Omental fat pad (tissue), 4 donors: ENCODE data around the gene FAIM2. TPM values are rescaled to one million over a fixed set of nuclear protein-coding genes. Genes with fewer than 3 reads are reported as not detected.
A peak's percentile ranks its signal among the peaks of the same experiment; 100 is the strongest.
"Not testable (repeated sequence)": the region's sequence is repeated elsewhere in the genome, so short reads cannot be mapped to it uniquely, and the experiment has no call there.

Experiments used
- ATAC-seq: fragments of 150-250 bp; one replicate; pipeline ENCODE4 v1.9.1; 2016; ENCODE audit warnings: mild to moderate bottlenecking, moderate library complexity; ENCODE audit not compliant: low FRiP score
- DNase-seq: peaks from one replicate; pipeline ENCODE4 v3.0.0-alpha.2; 2019; ENCODE audit warnings: low spot score
- total RNA-seq, 4 donors: library from RNA; depleted of rRNA; stranded (reverse); fragments of >200 nt; gene quantifications; one replicate each; pipeline ENCODE4 v1.1.0, GENCODE V29; 2016
- TF ChIP-seq, protein P1 (sequence below), 3 donors: fragments of 450-650 bp; IDR thresholded peaks; one replicate each; pipeline ENCODE4 v1.5.1; 2016 to 2017; ENCODE audit warnings: antibody characterized with exemption in 3 of 3, mild to moderate bottlenecking in 3 of 3, moderate library complexity in 2 of 3

The FAIM2 gene
- total RNA-seq, 4 donors from 2014 or later = 0.36 to 6.1 (median 3.1) TPM

DNA sequence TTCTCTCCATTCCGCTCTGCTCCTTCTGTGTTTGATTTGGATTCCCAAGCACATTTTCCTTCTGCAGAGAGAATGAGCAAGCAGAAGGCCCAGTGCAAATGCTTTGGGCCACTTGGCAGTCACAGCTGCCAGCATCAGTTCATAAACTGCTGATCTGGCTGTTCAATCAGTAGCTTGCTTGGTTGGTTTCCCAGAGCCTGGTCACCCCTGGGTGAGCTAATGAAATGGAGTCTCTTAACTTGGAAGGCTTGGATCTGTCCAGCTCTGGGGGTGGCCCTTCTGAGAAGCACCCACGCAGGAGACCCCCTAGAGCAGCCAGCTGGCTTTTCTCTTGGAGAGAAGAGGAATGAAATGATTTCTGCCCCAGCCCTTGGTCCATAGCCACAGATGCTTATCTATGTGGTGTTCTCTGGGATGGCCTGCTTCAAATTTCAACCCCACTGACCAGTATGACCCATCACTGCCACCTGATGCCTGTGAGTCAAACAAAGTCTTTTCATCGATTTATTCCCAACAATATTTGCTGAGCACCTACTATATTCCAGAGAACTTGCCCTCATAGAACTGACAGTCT lies 30.3 kb downstream of the FAIM2 start:
- ATAC-seq (no peak), DNase-seq (no peak)

DNA sequence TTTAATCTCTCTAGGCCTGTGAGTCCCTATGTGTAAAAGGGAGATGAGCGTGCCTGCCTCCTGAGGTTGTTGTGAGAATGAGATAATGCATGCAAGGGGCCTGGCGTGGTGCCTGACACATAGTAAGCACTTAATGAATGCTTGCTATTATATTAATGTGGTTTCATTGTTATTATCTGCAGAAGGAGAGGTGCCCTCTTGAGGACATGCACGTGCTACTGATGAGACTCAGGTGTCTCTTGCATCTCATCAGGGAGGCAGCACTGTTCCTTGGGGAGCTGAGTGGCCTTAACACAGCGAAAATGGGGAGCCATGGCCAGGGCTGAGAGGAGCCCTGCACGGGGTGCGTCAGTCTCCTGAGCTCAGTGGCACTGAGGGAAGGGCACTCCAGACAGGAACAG lies 30.9 kb downstream of the FAIM2 start:
- DNase-seq = no peak
- TF ChIP-seq, protein P1, sequence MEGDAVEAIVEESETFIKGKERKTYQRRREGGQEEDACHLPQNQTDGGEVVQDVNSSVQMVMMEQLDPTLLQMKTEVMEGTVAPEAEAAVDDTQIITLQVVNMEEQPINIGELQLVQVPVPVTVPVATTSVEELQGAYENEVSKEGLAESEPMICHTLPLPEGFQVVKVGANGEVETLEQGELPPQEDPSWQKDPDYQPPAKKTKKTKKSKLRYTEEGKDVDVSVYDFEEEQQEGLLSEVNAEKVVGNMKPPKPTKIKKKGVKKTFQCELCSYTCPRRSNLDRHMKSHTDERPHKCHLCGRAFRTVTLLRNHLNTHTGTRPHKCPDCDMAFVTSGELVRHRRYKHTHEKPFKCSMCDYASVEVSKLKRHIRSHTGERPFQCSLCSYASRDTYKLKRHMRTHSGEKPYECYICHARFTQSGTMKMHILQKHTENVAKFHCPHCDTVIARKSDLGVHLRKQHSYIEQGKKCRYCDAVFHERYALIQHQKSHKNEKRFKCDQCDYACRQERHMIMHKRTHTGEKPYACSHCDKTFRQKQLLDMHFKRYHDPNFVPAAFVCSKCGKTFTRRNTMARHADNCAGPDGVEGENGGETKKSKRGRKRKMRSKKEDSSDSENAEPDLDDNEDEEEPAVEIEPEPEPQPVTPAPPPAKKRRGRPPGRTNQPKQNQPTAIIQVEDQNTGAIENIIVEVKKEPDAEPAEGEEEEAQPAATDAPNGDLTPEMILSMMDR (IDR thresholded peaks at IDR 0.05) = no peak
- no peak for ATAC-seq

More for the DNA sequence above, 30.3 kb downstream of the FAIM2 start:
- TF ChIP-seq, protein P1 (IDR thresholded peaks at IDR 0.05) = no peak

DNA sequence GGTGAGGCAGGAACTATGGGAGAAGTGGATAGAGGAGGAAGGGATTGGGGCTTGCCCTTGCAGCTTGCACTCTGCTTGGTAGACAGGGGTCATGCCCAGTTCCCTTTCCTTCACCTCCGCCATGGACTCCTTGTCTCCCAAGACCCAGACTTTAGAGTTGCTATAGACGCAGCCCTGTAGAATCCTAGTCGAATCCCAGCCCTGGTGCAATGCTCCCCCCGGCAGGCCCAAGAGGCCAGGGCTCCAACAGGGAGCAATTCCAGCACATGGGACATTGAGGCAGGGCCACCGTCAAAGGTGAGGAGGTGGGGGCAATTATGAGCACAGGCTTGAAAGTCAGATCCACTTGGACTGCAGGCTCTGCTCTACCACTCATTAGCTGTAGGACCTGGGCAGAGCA lies 31.3 kb downstream of the FAIM2 start:
- ATAC-seq = no peak
- no peak for DNase-seq
- TF ChIP-seq, protein P1 (IDR thresholded peaks at IDR 0.05) = no peak

DNA sequence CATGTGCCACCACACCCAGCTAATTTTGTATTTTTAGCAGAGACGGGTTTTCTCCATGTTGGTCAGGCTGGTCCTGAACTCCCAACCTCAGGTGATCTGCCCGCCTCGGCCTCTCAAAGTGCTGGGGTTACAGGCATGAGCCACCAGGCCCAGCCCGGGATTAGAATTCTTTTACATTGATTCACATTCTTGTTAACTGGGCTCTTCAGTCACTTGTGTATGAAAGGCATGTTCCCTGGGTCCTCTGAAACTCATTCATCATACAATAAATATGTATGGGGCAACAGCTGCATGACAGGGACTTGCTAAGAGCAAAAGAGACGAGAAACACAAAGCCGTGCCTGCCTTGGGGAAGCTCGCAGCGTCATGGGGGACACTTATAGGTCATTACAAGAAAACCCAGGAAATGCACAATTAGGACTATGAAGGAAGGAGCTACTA lies 31.9 kb downstream of the FAIM2 start:
- ATAC-seq, DNase-seq: not testable (repeated sequence)

DNA sequence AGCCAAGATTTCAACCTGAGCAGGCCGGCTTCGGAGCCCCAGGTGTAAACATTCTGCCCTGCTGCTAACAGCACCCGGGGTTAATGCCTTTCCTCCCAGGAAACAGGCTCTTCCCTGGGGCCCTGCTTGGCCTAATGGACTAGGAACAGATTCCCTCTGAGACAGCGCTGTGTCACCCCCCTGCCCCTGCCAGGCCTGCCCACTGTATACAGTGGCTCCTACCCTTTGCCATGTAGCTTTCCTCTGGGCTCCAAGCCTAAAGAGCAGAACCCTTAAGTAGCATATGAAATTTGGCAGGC lies 32.5 kb downstream of the FAIM2 start:
- TF ChIP-seq, protein P1 (IDR thresholded peaks at IDR 0.05) = no peak
- ATAC-seq = no peak
- DNase-seq = no peak

DNA sequence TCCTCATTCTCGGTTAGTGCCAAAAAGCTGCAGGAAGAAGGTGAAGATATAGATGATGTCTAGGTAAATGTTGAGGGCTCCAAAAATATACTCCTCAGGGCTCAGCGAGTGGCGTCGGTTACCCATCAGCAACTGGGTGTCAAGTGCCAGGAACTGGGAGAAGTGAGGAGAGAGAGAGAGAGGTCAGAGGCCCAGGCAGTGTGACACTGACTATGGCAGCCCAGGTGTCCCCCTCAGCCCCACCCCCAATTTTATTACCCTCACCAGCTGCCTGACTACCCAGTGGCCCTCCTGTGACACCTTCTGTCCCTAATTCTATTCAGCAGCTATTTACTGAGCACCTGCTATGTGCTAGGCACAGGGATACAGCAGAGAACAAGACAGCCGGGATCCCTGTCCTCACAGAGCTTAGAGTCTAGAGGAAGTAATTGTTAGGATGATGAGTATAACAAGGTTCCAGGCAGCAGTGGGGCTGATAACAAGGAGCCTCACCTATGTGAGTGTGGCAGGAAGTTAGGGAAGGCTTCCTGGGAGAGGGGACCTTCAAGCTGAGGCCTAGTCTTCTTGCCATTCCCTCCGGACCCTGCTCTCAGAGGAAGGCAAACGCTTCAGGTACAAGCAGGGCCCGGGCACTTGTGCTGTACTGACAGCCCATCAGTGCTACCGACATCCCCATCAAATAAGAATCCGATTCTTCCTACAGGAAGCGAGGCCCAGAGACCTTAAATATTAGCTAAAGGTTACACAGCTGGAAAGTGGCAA lies 33.0 kb downstream of the FAIM2 start:
- TF ChIP-seq, protein P1 (IDR thresholded peaks at IDR 0.05) = no peak
- ATAC-seq (no peak), DNase-seq (no peak)

DNA sequence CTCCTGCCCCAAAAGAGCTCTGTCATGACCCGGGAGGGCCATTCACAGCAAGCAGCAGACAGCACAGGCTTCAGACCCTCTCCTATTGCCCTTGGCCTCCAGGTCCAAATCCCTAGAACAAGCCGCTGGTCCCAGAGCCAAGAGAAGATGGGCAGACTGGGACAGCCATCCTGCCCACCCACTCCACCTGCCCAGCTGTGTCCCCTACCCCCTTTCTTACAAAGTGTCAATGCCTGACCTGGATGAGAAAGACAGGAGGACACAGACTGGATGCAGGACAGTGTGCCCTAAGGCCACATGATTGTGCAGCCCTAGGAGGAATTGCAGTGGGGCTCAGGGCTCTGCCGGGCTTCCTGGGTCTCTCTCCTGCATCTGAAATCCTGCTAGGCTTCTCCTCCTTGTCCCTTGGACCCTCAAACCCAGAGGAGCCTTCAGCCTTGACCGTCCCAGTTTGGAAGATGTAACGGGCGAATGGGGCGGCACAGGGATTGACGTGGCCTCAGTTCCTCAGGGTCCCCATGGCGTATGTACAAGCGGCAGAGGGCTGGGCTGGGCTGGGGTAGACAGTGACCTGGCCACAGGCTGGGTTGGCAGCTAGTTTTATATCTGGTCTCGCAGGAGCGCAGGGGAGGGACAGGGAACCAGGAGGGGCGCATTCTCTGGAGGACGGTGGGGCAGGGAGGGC lies 33.7 kb downstream of the FAIM2 start:
- no peak for DNase-seq
- TF ChIP-seq, protein P1 (IDR thresholded peaks at IDR 0.05) = no peak
- peak; percentile 1 for ATAC-seq
